ENCODE results near the gene GULP1.

- TF ChIP-seq EZH2phosphoT487 (IDR thresholded peaks at IDR 0.05; ENCODE audit: borderline replicate concordance, low read length), result no peak
- TF ChIP-seq CTCF (IDR thresholded peaks at IDR 0.05; ENCODE audit: low read depth, low read length, poor library complexity, severe bottlenecking), result no peak
These were observed 2.1 kb downstream of the GULP1 start for GRCh38 chr2:188293601-188294351.
